ENCODE measurements around the gene CLIC3.
A peak's percentile ranks its signal among the peaks of the same experiment; 100 is the strongest.

The CLIC3 gene

DNA sequence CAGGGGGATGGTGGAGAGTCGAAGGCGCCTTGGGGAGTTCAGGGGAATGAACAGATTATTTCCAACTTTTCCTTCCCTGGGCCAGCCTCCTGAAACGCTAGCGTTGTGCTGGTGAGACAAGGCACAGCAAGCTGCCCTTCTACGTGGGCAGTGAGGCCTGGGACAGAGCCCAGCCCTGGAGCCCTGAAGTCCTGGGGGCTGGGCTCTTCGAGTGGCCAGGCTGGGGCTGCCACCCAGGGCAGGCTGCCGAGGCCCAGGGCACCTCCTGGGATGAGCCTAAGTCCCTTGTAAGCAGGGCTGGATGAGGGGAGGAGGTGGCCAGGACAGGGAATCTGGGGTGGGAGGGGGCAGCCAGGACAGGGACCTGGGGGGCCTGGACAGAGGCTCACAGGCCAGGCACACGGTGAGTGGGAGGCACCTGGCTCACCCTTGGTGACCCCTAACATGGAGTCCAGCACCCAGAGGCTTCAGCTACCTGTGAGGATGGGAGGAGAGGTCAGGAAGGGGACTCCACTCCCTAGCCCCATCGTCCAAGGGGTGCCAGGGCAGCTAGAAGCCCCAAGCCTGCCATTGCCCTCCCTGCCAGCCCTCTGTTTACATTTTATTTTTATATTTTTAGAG lies 45.6 kb downstream of the CLIC3 start:
- DNase-seq = no peak

- peak; percentile 96 for DNase-seq
Observed at GRCh38 chr9:136949817-136950655, 46.3 kb downstream of the CLIC3 start.

GRCh38 chr9:136949239-136949816 lies 47.0 kb downstream of the CLIC3 start:
- no peak for DNase-seq

GRCh38 chr9:136947955-136948510 lies 48.3 kb downstream of the CLIC3 start:
- no peak for DNase-seq

DNA sequence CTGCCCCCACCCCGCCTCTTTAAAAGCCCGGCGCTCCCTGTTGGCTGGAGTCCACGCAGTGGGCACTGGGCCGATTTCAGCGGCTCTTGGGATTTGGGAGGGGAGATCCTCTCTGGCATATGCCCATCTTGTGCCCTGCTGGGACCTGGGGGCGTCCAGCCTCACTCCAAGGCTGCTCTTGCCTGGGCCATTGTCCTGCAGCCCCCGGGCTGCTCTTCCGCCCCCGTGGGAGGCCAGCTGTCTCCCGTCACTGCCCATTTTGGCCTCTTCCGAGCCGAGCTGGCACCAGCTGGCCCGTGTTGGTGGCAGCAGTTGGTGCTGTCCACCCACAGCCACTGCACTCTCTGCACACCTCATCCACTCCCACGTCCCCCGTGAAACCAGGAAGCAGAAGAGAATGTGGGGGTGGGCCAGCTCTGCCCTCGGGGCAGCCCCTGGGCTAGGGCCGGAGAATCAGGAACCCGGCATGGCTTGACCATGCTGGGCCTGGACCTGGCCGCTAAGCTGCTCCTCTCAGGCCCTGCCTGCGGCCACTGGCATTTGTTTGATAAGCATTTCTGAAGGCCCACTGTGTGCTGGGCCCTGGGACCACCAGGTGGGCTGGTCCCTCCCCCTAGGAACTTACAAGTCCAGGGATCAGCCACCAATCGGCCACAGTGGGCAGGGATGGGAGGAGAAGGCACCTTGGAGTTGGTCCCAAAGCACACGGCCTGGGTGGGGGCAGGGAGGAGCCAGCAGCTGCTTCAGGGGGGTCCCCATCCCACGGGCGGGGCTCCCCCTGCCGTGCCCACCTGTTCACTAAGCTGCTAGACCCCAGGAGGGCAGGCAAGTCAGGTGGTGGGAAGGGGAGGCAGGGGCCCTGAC lies 49.1 kb downstream of the CLIC3 start:
- no peak for DNase-seq

DNA sequence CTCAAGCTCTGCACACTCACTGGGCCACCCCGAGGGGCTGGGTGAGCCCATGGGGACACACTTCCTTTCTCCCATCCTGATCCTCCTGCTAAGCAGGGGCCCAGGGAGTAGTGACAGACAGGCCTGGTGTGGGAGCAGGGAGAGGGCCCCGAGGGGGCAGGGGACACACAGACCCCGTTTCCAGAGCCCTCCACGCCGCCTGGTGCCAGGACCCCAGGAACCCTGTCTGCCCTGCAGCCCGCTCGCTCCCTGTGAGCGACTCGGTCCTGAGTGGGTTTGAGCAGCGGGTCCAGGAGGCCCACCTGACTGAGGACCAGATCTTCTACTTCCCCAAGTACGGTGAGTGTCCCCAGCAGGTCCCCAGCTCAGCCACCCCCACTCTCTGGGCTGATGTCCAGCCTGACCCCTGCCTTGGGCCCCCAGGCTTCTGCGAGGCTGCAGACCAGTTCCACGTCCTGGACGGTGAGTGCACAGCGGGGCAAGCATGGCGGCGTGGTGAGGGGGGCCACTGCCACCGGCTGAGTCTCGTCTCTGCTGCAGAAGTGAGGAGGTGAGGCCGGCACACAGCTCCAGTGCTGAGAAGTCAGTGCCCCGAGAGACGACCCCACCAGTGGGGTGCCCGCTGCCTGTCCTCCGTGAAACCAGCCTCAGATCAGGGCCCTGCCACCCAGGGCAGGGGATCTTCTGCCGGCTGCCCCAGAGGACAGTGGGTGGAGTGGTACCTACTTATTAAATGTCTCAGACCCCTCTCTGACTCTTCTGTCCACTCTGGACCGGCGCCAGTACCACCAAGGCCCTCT lies 49.9 kb downstream of the CLIC3 start:
- no peak for DNase-seq

- DNase-seq = no peak
Observed at GRCh38 chr9:136945333-136946227, 50.8 kb downstream of the CLIC3 start.
